HG02642 (cell line): ENCODE data around the gene NISCH.

Experiments used
- ATAC-seq: cut with Tn5 transposase; IDR thresholded peaks from one replicate; pipeline ENCODE4 v1.9.1; 2021; ENCODE audit warnings: mild to moderate bottlenecking; ENCODE audit not compliant: unreplicated experiment, poor library complexity

Gene NISCH

DNA sequence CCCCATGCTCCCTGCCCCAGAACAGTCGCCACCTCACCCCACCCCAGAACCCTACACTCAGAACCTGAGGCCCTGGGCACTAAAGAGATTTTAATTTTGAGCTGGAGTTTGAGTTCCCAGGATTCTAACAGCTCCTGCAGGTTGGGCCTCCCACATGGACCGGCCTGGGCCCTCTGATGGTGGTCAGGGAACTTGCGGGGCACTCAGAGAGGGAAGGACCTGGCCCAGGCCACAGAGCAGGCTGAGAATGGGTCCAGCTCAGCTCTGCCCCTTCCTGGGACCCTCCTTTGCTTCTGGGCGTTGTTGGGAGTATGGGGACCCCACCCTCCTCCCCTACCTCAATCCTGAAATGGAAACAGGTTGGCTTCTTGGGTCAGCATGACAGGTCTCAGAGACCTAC lies 9.4 kb upstream of the NISCH start:
- ATAC-seq: no peak

DNA sequence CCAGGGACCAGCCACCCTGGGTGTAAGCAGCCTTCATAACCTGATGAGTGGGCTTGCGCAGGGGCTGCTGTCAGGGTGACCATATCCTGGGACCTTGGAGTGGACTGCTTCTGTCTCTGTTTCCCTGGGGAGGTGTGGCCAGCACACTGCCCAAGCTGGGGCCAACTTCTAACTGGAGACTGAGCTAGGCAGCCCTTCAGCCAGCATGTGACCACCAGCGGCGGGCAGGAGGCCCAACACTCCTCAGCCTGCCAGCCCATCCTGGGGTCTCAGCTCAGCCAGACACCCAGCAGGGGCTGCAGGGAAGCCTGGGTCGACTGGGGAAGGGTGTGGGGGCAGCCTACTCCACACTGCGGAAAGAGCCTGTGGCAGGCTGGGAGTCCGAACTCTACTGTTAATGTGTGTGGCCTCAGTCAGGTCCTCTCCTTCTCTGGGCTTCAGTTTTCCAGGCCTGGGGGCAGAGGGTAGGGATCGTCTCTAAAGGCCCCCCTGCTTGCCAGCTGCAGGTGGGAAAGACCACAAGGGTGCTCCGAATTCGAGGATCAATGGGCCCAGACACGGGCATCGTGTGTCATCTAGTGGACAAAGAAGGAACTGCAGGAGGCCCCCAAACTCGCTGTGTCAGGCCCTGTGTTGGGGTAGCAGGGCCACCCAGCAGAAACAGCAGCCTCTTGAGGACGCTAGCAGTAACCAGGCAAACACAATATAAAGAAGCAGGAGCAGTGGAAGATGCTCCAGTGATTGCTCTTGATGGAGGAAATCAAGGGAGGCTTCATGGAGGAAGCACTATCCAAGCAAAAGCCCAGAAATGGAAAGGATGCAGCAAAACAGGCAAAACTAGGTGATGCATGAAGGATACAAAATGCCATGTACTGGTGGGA lies 8.5 kb upstream of the NISCH start:
- no peak for ATAC-seq

DNA sequence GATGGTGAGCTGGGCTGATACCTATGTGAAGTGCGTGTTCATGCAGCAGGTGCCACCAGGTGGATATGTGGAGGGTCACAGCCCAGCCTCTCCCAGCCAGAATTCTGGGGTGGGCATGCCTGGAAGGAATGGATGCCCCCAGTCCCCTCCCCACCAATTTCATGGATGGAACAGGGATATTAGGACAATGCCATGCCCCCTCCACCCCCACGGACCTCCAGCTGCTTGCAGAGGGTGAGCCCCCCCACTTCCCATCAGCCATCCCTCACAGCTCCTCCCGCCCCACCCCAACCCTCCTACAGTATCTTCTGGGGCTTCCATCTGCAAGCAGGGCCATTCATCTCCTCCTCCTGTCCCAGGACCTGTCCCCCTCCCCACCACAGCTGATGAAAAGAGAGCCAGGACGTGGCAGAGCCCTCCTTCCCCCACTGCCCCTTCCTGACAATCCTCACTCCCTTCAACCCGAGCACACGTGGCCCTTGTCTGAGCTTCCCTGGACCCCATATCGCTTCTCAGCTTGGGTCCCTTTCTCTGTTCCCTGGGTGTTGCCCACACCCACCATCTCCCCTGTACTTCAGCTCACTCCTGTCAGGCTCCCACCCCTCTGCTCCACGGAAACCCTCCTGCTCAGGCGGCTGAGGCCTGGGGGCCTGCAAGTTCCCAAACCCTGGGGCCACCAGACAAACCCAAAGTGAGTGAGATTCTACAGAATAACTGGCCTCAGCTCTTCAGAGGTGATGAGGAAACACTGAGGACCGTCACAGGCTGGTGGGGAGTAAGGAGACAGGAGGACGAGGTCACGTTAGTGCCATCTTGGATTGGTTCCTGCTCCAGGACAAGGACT lies 7.7 kb upstream of the NISCH start:
- no peak for ATAC-seq

DNA sequence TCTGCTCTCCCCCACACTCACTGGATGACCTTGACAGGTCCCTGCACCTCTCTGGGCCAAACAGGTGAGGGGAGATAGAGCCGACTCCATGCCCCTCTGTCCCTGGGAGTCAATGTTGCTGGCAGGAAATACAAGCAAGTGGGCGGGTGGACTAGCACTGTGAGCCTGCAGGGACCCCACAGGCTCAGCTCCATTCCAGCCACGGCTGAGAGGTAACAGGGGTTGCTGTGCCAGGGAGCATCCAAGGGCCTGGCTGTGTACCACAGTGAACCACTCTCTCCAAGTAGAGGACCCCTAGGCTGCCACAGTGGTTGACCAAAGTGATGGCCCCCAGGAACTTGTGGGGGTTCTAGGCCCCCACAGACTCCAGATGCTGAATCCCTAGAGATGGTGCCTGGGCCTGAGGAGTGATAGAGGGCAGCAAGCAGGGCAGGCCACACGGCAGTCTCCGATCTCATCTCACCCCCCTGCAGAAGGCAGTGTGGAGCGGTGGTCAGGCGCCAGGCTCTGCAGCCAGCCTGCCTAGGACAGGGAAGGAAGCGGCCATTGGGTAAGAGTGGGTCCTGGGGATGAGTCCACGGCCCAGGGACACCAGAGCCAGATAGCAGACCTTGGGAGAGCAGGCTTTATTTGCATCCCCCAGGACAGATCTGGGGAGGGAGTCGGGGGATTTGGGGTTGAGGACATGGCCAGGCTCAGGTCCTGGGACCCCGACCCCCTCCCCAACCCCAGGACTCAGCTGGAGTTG lies 4.7 kb upstream of the NISCH start:
- ATAC-seq: no peak

DNA sequence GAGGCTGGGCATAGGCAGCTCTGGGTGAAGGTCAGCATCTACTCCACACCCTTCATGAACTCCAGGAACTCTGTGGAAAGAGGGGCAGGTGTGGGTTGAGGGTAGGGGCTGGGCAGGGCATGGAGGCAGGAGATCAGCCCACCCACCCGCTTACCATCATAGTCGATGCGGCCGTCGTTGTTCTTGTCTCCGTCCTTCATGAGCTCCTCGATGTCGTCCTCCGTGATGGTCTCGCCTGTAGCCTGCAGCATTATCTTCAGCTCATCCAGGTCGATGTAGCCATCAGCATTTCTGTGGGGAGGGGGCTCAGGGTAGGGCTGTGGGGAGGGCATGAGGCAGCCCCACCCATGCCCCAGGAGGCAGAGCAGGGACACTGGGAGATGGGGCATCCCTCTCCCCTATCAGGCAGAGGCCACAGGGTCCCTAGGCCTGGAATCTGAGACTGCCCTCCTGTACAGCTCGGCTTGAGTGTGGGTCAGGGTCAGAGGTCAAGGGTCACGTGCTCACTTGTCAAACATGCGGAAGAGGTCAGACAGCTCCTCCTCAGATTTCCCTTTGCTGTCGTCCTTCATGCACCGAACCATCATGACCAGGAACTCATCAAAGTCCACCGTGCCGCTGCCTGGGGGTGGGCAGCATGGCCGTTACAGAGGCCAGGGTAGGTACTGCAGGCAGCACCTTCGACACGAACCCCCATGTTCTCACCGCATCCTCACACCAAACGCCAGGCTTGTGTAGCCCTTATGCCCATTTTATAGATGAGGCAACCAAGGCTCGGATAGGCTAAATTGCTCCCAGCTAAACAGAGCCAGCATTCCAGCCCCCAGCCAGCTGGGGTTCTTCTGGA lies 3.9 kb upstream of the NISCH start:
- no peak for ATAC-seq

DNA sequence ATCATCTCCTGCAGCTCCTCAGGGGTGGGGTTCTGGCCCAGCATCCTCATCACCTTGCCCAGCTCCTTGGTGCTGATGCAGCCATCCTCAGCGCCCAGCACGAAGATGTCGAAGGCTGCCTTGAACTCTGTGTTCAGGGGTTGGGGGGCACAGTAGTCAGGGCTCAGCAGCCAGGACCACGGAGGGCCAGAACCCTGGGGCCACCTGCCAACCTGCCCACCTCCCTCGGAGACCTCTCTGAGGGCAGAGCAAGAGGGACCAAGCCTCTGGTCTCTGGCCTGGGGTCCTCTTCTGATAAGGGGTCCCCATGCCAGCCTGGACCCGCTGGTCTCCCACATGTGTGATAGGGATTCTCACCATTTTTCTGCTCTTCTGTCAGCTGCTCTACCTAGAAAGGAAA lies 3.3 kb upstream of the NISCH start:
- no peak for ATAC-seq

DNA sequence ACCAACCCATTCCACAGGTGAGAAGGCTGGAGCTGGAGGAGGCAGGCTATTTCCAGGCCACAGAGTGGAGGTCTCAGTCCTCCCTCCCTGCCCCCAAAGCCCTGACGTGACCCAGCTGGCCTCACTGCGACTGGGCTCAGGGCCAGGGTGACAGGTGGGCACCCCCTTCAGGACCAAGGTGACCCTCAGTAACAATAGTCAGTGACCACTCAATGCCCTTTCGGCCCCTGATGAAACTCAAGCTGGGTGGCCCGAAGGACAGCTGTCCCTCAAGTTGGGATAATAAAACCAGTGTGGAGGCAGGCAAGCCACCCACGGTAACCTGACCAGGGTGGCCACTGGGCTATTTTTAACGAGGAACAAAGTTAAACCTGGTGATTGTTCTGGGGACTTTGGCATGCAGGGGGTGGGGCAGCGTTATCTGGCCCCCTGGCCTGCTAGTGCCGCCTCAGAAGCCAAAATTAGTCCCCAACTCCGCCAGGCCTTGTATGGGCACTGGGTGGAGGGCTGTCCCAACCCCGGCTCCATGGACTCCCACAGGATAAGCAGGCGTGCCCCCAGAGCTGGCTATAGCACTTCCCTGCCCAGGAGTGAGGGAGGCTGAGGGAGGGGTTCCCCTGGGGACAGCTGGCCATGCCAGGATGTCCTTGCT lies 2.7 kb upstream of the NISCH start:
- no peak for ATAC-seq

DNA sequence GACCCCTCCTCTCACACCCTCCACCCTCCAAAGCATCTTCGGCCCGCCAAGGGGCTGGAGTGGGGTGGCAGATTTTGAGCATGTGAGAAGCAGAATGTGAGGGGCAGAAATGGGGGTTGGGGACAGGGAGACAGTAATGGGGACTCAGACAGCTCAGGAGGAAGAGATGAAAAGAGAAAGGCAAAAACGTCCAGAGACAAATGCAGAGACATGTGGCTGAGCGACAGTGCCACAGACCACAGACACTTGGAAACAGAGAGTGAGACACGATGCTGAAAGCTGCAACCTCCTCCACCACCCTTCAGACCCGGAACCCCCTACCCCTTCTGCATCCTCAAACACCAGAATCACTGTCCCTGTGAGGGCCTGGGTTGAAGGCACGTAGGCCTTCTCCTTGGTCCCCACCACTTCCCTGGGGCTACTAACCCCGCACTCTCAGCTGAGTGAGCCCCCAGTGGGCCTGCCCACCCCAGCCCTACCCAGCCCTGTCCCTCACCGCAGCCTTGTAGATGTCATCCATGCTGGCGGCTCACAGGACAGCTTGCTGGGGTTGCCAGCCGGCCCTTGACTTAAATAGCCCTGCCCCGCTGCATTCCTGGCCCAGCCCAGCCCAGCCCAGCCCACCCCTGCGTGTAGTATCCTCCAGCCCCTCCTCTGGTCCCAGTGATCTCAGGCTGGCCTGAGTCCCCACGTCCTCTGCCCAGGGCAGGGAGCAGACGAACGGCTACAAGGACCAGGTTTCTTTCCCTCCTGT lies 1.7 kb upstream of the NISCH start, which contains the start of gene TNNC1:
Gene TNNC1 (minus strand): TSS at position 546 of the 754 bp plus-strand sequence. CDS start 26 bp downstream, at position 520.
- ATAC-seq: no peak

DNA sequence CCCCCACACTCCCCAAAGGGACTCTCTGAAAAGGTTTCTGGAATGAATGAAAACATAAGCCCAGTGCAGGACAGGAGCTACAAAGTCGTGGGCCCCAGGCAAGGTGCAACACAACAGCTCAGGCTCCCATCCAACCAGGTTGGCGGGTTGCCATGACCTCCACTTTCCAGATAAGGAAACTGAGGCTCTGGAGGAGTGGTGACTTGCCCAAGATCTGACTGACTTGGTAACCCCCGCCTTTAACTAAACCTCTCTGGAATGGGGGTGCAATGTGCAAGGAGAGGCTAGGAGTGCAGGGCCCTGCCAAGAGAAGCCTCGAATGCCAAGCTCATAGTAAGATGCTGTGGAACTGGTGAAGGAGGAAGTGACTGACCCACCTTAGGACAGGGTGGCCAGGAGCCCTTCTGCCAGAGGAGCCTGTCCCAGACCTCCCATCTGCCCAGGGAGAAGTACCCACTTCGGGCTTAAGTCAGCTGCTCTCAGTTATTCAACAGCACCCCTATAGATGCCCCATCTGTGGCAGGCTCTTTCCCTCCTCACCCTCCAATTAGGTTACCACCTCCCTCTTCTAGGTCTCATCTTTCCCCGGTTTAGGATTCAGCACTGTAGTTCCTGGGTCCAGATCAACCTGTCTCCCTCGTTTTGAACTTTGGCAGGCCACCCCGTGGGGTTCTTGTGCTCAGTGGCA lies 1.0 kb upstream of the NISCH start:
- no peak for ATAC-seq

DNA sequence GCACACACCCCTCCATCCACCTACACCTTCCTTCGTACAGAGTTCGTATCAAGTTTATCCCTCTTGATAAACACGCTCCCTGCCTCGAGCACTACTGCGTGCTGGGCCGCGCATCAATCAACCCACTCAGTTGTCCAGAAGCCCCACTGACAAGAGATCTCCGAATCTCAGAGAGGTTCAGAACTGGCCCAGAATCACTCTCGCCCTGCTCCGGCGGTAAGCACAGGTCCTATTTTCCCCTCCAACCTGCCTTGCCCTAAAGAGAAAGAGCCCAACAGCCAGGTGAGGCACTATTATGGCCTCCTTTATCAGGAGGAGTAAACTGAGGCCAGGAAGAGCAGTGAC lies 494 bp upstream of the NISCH start:
- ATAC-seq: no peak

DNA sequence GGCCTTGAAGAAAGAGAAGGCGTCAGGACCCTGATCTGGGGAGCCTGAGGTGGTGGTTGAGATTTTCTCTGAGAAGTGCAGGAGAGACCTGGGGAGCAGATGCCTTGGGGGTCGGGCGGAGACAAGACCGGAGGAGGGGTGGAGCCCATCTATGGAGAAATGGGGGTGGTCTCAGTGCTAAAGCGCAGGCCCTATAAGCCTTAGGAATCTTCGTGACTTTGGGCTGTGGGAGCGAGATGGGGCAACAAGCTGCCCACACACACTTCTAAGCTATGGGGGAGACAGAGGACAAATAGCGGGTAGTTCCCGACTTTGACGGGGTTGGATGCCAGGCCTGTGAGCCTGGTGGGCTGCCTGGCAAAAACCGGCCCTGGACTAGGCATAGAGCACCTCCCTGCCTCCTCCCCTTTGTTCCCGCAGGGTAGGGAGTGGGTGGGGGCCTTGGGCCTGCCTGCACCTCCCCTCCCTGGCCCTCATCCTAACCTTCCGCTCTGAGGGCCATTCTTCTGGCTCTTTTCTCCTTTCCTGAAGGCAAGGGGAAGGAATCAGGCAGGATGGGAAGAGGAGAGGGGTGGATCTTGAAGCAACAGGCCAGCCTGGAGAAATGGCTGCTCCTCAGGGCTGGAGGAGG lies 880 bp downstream of the NISCH start:
- ATAC-seq: no peak

DNA sequence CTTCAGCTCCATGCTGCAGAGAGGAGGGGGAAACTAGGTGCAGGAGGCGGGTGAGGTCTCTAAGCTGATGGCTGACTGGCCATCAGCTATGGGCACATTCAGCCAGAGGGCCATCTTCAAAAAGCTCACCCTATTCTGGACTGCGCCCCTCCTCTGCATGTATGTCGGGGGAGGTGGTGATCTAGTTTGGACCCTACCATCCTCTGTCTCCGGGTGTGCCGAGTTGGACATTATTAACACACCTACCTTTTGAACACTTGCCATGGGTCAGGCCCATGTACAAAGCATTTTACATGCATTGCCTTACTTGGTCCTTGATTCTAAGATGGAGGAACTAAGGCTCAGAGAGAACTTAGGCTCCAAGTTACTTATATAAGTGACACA lies 1.4 kb downstream of the NISCH start:
- ATAC-seq: no peak

DNA sequence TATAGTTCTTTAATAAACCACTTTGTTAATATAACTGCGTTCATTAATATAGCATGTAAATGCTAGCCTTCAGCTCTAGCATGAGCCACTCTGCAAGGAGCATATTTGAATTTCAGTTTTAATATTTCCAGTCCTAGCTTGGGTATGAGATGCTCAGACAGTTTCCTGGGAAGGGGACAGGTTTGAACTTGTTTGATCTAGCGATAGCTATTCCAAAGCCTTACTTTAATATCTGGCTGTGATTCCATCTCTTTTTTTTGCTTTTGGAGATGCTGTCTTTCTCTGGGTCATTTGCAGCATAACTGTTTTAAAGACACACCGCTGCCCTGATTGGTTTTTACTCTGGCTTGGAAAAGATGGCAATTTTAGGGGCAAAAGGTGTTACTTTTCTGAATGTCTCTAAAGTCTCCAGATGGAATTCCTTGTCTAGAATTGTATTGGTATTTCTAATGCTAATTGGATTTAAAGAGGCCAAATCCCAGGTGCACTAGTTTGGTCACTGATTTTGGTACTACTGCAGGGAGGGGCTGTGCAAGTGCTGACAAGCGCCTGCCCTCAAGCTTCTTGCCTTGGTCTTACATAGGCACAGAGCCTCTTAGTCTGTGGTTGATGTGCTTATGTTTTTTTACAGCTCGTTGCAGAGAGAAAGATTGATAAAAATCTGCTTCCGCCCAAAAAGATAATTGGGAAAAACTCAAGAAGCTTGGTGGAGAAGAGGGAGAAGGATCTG lies 2.8 kb downstream of the NISCH start:
- no peak for ATAC-seq

DNA sequence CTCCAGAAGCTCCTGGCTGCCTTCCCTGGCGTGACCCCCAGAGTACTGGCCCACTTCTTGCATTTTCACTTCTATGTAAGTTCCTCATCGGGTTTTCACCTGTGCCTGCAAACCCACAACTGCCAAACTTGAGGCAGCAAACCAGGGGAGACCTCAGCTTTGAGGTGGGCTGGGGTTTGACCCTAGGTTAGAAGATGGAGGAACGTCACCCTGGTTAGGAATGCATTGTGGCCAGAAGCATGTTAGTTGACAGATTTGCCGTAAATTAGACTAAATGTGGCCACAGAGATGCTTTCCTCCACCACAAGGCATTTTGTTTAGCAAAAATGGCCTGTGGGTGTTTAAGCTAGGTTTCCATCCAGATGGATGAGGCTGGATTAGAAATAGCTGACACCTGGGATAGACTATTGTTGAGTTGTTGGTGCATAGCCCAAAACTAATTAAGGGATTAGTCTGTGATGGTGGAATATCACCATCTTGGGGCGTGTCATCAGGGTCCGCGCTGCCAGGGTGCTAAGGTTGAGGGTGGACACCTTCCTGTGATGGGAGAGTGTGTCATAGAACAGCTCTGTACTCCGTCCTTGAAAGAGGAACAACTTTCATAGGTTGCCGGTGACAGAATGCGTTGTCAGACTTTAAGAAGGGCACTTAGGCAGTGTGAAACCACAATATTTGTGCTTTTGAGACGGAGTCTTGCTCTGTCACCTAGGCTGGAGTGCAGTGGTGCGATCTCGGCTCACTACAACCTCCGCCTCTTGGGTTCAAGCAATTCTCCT lies 3.6 kb downstream of the NISCH start:
- ATAC-seq: no peak

DNA sequence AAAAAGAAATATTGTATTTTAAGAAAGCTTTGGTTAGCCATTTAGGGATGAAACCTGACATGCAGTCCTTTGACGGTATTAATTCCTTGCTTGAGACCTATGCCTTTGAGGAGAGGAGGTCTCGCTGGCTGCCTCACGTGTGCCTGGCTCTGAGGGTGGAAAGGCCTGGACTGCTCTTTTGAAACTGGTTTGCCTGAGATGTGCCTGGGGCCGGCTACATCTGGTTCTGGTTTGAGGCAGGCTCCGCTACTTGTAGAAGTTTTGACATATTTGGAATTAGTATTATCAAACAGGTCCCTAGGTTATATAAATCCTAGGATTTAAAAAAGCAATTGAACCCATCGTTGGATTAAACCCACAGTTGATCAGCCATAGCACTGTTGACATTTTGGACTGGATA lies 6.5 kb downstream of the NISCH start:
- no peak for ATAC-seq

DNA sequence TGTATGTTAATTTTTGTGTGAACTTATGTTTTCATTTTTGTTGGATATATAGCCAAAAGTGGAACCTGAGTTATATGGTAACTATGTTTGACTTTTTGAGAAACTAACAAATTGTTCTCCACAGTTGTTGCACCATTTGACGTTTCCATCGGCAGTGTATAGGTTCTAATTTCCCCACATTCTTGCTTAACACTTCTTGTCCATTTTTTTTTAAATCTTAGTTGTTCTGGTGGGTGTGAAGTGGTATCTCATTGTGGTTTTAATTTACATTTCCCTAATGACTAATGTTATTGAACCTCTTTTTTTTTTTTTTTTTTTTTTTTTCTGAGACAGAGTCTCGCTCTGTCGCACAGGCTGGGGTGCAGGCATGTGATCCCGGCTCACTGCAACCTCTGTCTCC lies 8.0 kb downstream of the NISCH start:
- ATAC-seq: no peak
